ENCODE results near the gene B3GALT2. TPM values are rescaled to one million over a fixed set of nuclear protein-coding genes. Genes with fewer than 3 reads are reported as not detected.

The B3GALT2 gene
- total RNA-seq, 4 donors from 2014 or later: 0.11 TPM; not detected in 3

GRCh38 chr1:193184776-193185175 lies 1.6 kb downstream of the B3GALT2 start:
- DNase-seq: no peak
- no peaks in the 10 kb centered on the region for H3K9me3 ChIP-seq
- H3K4me3 ChIP-seq: no peak overlapping the region
- H3K27ac ChIP-seq: no peak overlapping the region
- in situ Hi-C loops (cut with MboI; ENCODE audit: low sequenced_read_pairs in 4 of 4) (loop anchor here in 1 of 4 donors (25.0 kb wide), 1 partner anchor 1103 kb away; no protein-coding TSS in a partner anchor), intact Hi-C loops (cut with DNase I; ENCODE audit: low total_unique reads) (no loop called here)
- TF ChIP-seq CTCF (IDR thresholded peaks at IDR 0.05 in 4 of 5, conservative IDR thresholded peaks at IDR 0.05 in 1 of 5): no peak
- no peak for TF ChIP-seq POLR2A (IDR thresholded peaks at IDR 0.05)
- H3K4me1 ChIP-seq: peaks cover 62 to 63% of the 10 kb centered on the region in 2 donors
- no peak for ATAC-seq
- no peaks in the 10 kb centered on the region for H3K36me3 ChIP-seq
- no peaks in the 10 kb centered on the region for H3K27me3 ChIP-seq

- Histone ChIP-seq H3K4me1 (peaks cover 57 to 61% of the 10 kb centered on the region in 2 donors), H3K9me3 (no peaks in the 10 kb centered on the region), H3K36me3 (no peaks in the 10 kb centered on the region), H3K27ac (no peak overlapping the region), H3K4me3 (no peak overlapping the region), H3K27me3 (no peaks in the 10 kb centered on the region)
- TF ChIP-seq POLR2A (IDR thresholded peaks at IDR 0.05) (no peak), CTCF (IDR thresholded peaks at IDR 0.05 in 4 of 5, conservative IDR thresholded peaks at IDR 0.05 in 1 of 5) (peak; percentile 25 to 79 (median 64))
- no peak for ATAC-seq
- DNase-seq: no peak
- in situ Hi-C loops (cut with MboI; ENCODE audit: low sequenced_read_pairs in 4 of 4): loop anchor here in 1 of 4 donors (25.0 kb wide), 1 partner anchor 1104 kb away; no protein-coding TSS in a partner anchor
- intact Hi-C loops (cut with DNase I; ENCODE audit: low total_unique reads): no loop called here
These were observed 3.3 kb downstream of the B3GALT2 start for GRCh38 chr1:193183019-193183627.

GRCh38 chr1:193181985-193182384 lies 4.4 kb downstream of the B3GALT2 start:
- no peak overlapping the region for H3K4me3 ChIP-seq
- peaks cover 51 to 57% of the 10 kb centered on the region in 2 donors for H3K4me1 ChIP-seq
- H3K9me3 ChIP-seq: no peaks in the 10 kb centered on the region
- ATAC-seq (no peak), DNase-seq (no peak)
- in situ Hi-C loops (cut with MboI; ENCODE audit: low sequenced_read_pairs in 4 of 4): loop anchor here in 1 of 4 donors (25.0 kb wide), 1 partner anchor 1105 kb away; no protein-coding TSS in a partner anchor
- intact Hi-C loops (cut with DNase I; ENCODE audit: low total_unique reads): no loop called here
- no peaks in the 10 kb centered on the region for H3K36me3 ChIP-seq
- TF ChIP-seq POLR2A (IDR thresholded peaks at IDR 0.05): no peak
- no peak for TF ChIP-seq CTCF (IDR thresholded peaks at IDR 0.05 in 4 of 5, conservative IDR thresholded peaks at IDR 0.05 in 1 of 5)
- no peaks in the 10 kb centered on the region for H3K27me3 ChIP-seq
- H3K27ac ChIP-seq: no peak overlapping the region

GRCh38 chr1:193181536-193181935 lies 4.9 kb downstream of the B3GALT2 start:
- in situ Hi-C loops (cut with MboI; ENCODE audit: low sequenced_read_pairs in 4 of 4): loop anchor here in 1 of 4 donors (25.0 kb wide), 1 partner anchor 1106 kb away; no protein-coding TSS in a partner anchor
- ATAC-seq (no peak), DNase-seq (no peak)
- no peaks in the 10 kb centered on the region for H3K9me3 ChIP-seq
- no peak overlapping the region for H3K27ac ChIP-seq
- TF ChIP-seq POLR2A (IDR thresholded peaks at IDR 0.05) (no peak), CTCF (IDR thresholded peaks at IDR 0.05 in 4 of 5, conservative IDR thresholded peaks at IDR 0.05 in 1 of 5) (no peak)
- no peaks in the 10 kb centered on the region for H3K27me3 ChIP-seq
- H3K4me1 ChIP-seq: peaks cover 47 to 52% of the 10 kb centered on the region in 2 donors
- intact Hi-C loops (cut with DNase I; ENCODE audit: low total_unique reads): no loop called here
- no peak overlapping the region for H3K4me3 ChIP-seq
- no peaks in the 10 kb centered on the region for H3K36me3 ChIP-seq

Measured in gastrocnemius medialis (tissue), 4 donors.